ENCODE results near the gene GREB1L. TPM values are rescaled to one million over a fixed set of nuclear protein-coding genes. Genes with fewer than 3 reads are reported as not detected.

GREB1L gene
- polyA plus RNA-seq, 1 experiment = 0.01 TPM

GRCh38 chr18:21315741-21316197 lies 73.7 kb downstream of the GREB1L start:
- TF ChIP-seq, protein P1, sequence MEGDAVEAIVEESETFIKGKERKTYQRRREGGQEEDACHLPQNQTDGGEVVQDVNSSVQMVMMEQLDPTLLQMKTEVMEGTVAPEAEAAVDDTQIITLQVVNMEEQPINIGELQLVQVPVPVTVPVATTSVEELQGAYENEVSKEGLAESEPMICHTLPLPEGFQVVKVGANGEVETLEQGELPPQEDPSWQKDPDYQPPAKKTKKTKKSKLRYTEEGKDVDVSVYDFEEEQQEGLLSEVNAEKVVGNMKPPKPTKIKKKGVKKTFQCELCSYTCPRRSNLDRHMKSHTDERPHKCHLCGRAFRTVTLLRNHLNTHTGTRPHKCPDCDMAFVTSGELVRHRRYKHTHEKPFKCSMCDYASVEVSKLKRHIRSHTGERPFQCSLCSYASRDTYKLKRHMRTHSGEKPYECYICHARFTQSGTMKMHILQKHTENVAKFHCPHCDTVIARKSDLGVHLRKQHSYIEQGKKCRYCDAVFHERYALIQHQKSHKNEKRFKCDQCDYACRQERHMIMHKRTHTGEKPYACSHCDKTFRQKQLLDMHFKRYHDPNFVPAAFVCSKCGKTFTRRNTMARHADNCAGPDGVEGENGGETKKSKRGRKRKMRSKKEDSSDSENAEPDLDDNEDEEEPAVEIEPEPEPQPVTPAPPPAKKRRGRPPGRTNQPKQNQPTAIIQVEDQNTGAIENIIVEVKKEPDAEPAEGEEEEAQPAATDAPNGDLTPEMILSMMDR (IDR thresholded peaks at IDR 0.05; ENCODE audit: low read depth, low read length) = no peak
- POLR2A ChIA-PET = no interaction called here
- no peaks in the 10 kb centered on the region for H3K27me3 ChIP-seq (ENCODE audit: control insufficient read depth, insufficient read depth, low read length)
- H3K9me3 ChIP-seq (ENCODE audit: control insufficient read depth, insufficient read depth, low read length) = no peaks in the 10 kb centered on the region
- H3K27ac ChIP-seq (ENCODE audit: low read depth, low read length) = no peak overlapping the region
- no peak overlapping the region for H3K4me3 ChIP-seq (ENCODE audit: low read depth, low read length)
- no peak for DNase-seq (ENCODE audit: low read depth, low spot score)
- CTCF ChIA-PET = no interaction called here

- CTCF ChIA-PET = no interaction called here
- H3K4me3 ChIP-seq (ENCODE audit: low read depth, low read length) = no peak overlapping the region
- no peaks in the 10 kb centered on the region for H3K27me3 ChIP-seq (ENCODE audit: control insufficient read depth, insufficient read depth, low read length)
- POLR2A ChIA-PET = no interaction called here
- no peak overlapping the region for H3K27ac ChIP-seq (ENCODE audit: low read depth, low read length)
- no peaks in the 10 kb centered on the region for H3K9me3 ChIP-seq (ENCODE audit: control insufficient read depth, insufficient read depth, low read length)
- DNase-seq (ENCODE audit: low read depth, low spot score) = no peak
- TF ChIP-seq, protein P1 (IDR thresholded peaks at IDR 0.05; ENCODE audit: low read depth, low read length) = no peak
Measured at GRCh38 chr18:21316296-21316695, 74.3 kb downstream of the GREB1L start.

DNA sequence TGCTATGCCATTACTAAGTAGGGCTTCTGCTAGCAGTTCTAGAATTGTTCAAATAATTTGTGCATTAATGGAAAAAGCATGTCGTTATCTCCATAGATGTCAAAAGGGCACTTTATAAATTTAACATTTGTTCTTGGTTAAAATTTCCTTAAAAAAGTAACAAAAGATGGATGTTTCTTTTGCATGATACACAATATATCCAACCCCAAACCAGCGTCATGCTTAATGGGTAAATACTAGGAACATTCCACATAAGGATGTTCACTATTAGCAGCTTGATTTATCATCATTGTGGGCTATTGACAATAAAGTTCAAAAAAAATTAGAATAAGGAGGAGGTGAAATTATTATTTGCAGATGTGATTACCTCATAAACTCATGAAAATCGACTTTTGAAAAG lies 79.7 kb downstream of the GREB1L start:
- no peak overlapping the region for H3K4me3 ChIP-seq (ENCODE audit: low read depth, low read length)
- H3K9me3 ChIP-seq (ENCODE audit: control insufficient read depth, insufficient read depth, low read length) = no peaks in the 10 kb centered on the region
- CTCF ChIA-PET = no interaction called here
- no peak for DNase-seq (ENCODE audit: low read depth, low spot score)
- TF ChIP-seq, protein P1 (IDR thresholded peaks at IDR 0.05; ENCODE audit: low read depth, low read length) = no peak
- H3K27me3 ChIP-seq (ENCODE audit: control insufficient read depth, insufficient read depth, low read length) = no peaks in the 10 kb centered on the region
- POLR2A ChIA-PET = no interaction called here
- H3K27ac ChIP-seq (ENCODE audit: low read depth, low read length) = no peak overlapping the region

DNA sequence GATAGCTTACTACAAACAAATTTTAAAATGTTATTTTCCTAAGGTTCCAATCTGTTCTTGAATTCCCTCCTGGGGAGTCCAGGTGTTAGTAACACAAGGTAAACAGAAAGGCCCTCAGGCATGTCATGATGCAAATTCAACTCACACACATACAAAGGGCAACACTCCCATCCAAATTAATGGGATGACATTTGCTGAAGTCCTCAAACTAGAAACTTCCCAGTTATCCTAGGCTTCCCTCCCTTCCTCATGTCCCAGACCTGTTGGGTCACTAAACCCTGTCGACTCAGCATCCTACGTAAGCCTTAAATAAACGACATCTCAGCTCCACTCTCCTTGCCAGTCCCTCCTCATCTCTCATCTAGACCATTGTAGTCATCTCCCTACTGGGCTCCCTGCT lies 85.1 kb downstream of the GREB1L start:
- no peak overlapping the region for H3K27ac ChIP-seq (ENCODE audit: low read depth, low read length)
- no peaks in the 10 kb centered on the region for H3K27me3 ChIP-seq (ENCODE audit: control insufficient read depth, insufficient read depth, low read length)
- ChIA-PET CTCF (no interaction called here), POLR2A (no interaction called here)
- H3K4me3 ChIP-seq (ENCODE audit: low read depth, low read length) = no peak overlapping the region
- H3K9me3 ChIP-seq (ENCODE audit: control insufficient read depth, insufficient read depth, low read length) = no peaks in the 10 kb centered on the region
- no peak for DNase-seq (ENCODE audit: low read depth, low spot score)
- TF ChIP-seq, protein P1 (IDR thresholded peaks at IDR 0.05; ENCODE audit: low read depth, low read length) = no peak

DNA sequence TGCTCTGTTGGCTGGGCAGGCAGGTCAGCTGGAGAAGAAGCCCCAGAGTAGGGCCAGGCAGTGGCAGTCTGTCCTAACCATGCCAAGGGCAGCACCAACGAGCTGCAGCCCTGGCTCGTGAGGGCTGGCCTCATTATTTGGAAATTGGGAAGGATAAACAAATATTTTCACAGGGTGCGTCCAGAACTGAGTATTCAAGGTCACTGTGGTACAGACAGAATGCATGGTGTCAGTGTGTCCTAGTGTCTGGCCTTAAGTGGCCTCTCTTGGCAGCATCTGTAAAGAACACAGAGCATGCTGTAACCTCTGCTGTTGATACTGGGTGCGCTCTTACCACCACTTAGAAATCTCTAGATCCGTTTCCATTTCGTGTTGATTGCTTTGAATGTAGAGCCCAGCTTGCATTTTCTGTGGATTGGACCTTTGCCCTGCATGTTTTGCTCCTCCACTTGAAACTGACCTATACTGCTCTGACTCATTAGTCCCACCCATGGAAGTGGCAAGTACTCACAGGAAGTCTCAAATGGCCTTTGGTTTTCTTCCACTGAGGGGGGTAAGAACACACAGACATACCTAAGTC lies 88.2 kb downstream of the GREB1L start:
- TF ChIP-seq, protein P1 (IDR thresholded peaks at IDR 0.05; ENCODE audit: low read depth, low read length) = no peak
- DNase-seq (ENCODE audit: low read depth, low spot score) = no peak
- ChIA-PET POLR2A (no interaction called here), CTCF (no interaction called here)
- no peaks in the 10 kb centered on the region for H3K27me3 ChIP-seq (ENCODE audit: control insufficient read depth, insufficient read depth, low read length)
- H3K9me3 ChIP-seq (ENCODE audit: control insufficient read depth, insufficient read depth, low read length) = no peaks in the 10 kb centered on the region
- H3K4me3 ChIP-seq (ENCODE audit: low read depth, low read length) = no peak overlapping the region
- no peak overlapping the region for H3K27ac ChIP-seq (ENCODE audit: low read depth, low read length)

Measured in AG04450 (cell line).